Tibial artery (tissue), 4 donors: ENCODE data around the gene KIF3B.
A peak's percentile ranks its signal among the peaks of the same experiment; 100 is the strongest.

ENCODE experiments used
- DNase-seq, 2 donors: peaks; one replicate each; pipeline ENCODE4 v3.0.0-alpha.2; 2019
- H3K27ac ChIP-seq, 2 donors: fragments of 200-600 bp; sonication (generic) in 1 of 2; 1 replicate in 1 of 2; 2 replicates in 1 of 2; pipeline ENCODE4 v1.5.1; 2018 to 2019; ENCODE audit warnings: mild to moderate bottlenecking in 1 of 2
- H3K27me3 ChIP-seq, 2 donors: fragments of 200-600 bp; sonication (generic) in 1 of 2; one replicate each; pipeline versions ENCODE4 v1.5.1 to v1.6.0; 2016 to 2019
- H3K36me3 ChIP-seq, 3 donors: fragments of 200-600 bp; sonication (generic) in 2 of 3; one replicate each; pipeline ENCODE4 v1.5.1; 2016 to 2019; ENCODE audit warnings: mild to moderate bottlenecking in 2 of 3
- H3K4me1 ChIP-seq, 4 donors: fragments of 200-600 bp; sonication (generic) in 2 of 4; 1 replicate in 3 of 4; 2 replicates in 1 of 4; pipeline ENCODE4 v1.5.1; 2016 to 2019
- H3K4me3 ChIP-seq, 2 donors: fragments of 200-600 bp; sonication (generic) in 1 of 2; 1 replicate in 1 of 2; 2 replicates in 1 of 2; pipeline ENCODE4 v1.5.1; 2018 to 2019; ENCODE audit warnings: mild to moderate bottlenecking in 2 of 2
- H3K9me3 ChIP-seq, 3 donors: fragments of 200-600 bp; sonication (generic) in 1 of 3; one replicate each; pipeline ENCODE4 v1.5.1; 2016 to 2019
- CTCF ChIP-seq, 2 experiments: fragments of 200-600 bp in 1 of 2; fragments of 450-650 bp in 1 of 2; IDR thresholded peaks; one replicate each; pipeline ENCODE4 v1.5.1; 2017 to 2019; ENCODE audit warnings: antibody characterized with exemption in 2 of 2, mild to moderate bottlenecking in 1 of 2, moderate library complexity in 1 of 2
- intact Hi-C: fragments of 100-400 bp; cut with DNase I; formaldehyde crosslinking; loops from one replicate; pipeline ENCODE4 v1.15.0; 2023; ENCODE audit warnings: low total_unique reads

KIF3B gene

GRCh38 chr20:32356622-32357374 lies 79.3 kb downstream of the KIF3B start:
- no peak for DNase-seq
- H3K36me3 ChIP-seq: no peaks in the 10 kb centered on the region
- intact Hi-C loops: no loop called here
- H3K4me3 ChIP-seq: peak overlapping the region; percentile 60 to 90
- peak overlapping the region; percentile 87 to 97 for H3K27ac ChIP-seq
- TF ChIP-seq CTCF (IDR thresholded peaks at IDR 0.05): no peak
- no peaks in the 10 kb centered on the region for H3K9me3 ChIP-seq
- no peaks in the 10 kb centered on the region for H3K27me3 ChIP-seq
- peaks cover 0 to 39% (median 19%) of the 10 kb centered on the region in 4 donors for H3K4me1 ChIP-seq

GRCh38 chr20:32357375-32357868 lies 80.0 kb downstream of the KIF3B start:
- DNase-seq: peak; percentile 22 to 66
- no peaks in the 10 kb centered on the region for H3K9me3 ChIP-seq
- intact Hi-C loops: no loop called here

GRCh38 chr20:32357869-32358631 lies 80.6 kb downstream of the KIF3B start, which contains the start of gene ASXL1:
Gene ASXL1 (plus strand): TSS chr20:32358331. CDS start chr20:32358776, 445 bp downstream.
- H3K36me3 ChIP-seq: no peaks in the 10 kb centered on the region
- H3K4me1 ChIP-seq: peaks cover 0 to 51% (median 27%) of the 10 kb centered on the region in 4 donors
- TF ChIP-seq CTCF (IDR thresholded peaks at IDR 0.05): peak; percentile 13 to 16
- H3K9me3 ChIP-seq: no peaks in the 10 kb centered on the region
- DNase-seq: peak; percentile 94 to 98
- peak within 1 kb of the TSS; percentile 60 to 90 for H3K4me3 ChIP-seq
- H3K27ac ChIP-seq: peak within 1 kb of the TSS; percentile 87 to 97
- H3K27me3 ChIP-seq: no peaks in the 10 kb centered on the region
- intact Hi-C loops: loop anchor here (2.0 kb wide), 1 partner anchor 125 kb away; no protein-coding TSS in a partner anchor

More at GRCh38 chr20:32357375-32357868, 80.0 kb downstream of the KIF3B start:
- H3K27me3 ChIP-seq: no peaks in the 10 kb centered on the region
- no peak for TF ChIP-seq CTCF (IDR thresholded peaks at IDR 0.05)
- H3K36me3 ChIP-seq: no peaks in the 10 kb centered on the region
- H3K27ac ChIP-seq: peak overlapping the region; percentile 87 to 97
- H3K4me1 ChIP-seq: peaks cover 0 to 45% (median 23%) of the 10 kb centered on the region in 4 donors
- H3K4me3 ChIP-seq: peak overlapping the region; percentile 60 to 90

GRCh38 chr20:32358632-32358882 lies 81.1 kb downstream of the KIF3B start:
- peaks cover 0 to 56% (median 30%) of the 10 kb centered on the region in 4 donors for H3K4me1 ChIP-seq

More at GRCh38 chr20:32358632-32358882, 81.1 kb downstream of the KIF3B start:
- H3K4me3 ChIP-seq: peak overlapping the region; percentile 60 to 90
- no peaks in the 10 kb centered on the region for H3K36me3 ChIP-seq
- H3K27me3 ChIP-seq: no peaks in the 10 kb centered on the region
- no peak for DNase-seq
- intact Hi-C loops: loop anchor here (2.0 kb wide), 1 partner anchor 124 kb away; no protein-coding TSS in a partner anchor
- H3K9me3 ChIP-seq: no peaks in the 10 kb centered on the region
- no peak for TF ChIP-seq CTCF (IDR thresholded peaks at IDR 0.05)
- H3K27ac ChIP-seq: peak overlapping the region; percentile 87 to 97
